Measurements from ENCODE around the gene TENT4B.

TENT4B gene

DNA sequence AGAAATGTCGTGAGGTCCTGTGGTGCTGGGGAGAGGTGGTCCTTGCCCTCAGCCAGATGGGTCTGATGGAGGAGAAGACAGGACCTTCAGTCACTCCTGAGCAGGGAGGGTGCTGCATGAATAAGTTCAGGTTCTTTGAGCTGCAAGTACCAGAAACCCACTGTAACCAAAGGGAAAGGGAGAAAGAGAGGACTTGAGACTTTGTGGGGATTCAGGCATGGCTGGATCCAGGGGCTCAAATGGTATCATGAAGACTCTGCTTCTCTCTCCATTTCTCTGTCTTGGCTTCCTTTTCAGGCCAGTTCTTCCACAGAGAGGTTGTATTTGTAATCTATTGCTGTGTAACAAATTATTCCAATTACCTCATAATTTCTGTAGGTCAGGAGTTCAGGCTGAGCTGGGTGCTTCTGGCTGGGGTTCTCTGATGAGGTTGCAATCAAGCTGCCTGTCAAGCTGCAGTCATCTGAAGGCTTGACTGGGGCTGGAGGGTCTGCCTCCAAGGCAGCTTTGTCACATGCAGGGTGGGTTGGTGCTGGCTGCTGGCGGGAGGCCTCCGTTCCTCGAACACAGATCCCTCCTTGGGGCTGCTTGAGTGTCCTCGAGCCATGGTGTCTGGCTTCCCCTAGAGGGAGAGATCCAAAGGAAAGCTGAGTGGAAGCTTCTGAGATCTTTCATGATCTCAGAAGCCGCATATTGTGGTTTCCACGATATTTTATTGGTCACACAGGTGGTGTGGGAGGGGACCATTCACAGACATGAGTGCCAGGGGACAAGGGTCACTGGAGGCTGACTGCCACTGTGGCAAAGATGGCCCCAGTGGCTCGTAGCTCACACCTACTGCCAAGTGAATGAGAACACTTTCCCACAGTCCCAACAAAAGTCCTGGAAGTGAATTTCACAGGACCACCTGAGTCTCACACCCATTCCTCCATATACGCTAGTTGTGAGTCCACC lies 107.4 kb downstream of the TENT4B start:
- no peak for DNase-seq

- DNase-seq = no peak
Observed at GRCh38 chr16:50261160-50261706, 108.1 kb downstream of the TENT4B start.

GRCh38 chr16:50261707-50262235 lies 108.7 kb downstream of the TENT4B start:
- DNase-seq = no peak

DNA sequence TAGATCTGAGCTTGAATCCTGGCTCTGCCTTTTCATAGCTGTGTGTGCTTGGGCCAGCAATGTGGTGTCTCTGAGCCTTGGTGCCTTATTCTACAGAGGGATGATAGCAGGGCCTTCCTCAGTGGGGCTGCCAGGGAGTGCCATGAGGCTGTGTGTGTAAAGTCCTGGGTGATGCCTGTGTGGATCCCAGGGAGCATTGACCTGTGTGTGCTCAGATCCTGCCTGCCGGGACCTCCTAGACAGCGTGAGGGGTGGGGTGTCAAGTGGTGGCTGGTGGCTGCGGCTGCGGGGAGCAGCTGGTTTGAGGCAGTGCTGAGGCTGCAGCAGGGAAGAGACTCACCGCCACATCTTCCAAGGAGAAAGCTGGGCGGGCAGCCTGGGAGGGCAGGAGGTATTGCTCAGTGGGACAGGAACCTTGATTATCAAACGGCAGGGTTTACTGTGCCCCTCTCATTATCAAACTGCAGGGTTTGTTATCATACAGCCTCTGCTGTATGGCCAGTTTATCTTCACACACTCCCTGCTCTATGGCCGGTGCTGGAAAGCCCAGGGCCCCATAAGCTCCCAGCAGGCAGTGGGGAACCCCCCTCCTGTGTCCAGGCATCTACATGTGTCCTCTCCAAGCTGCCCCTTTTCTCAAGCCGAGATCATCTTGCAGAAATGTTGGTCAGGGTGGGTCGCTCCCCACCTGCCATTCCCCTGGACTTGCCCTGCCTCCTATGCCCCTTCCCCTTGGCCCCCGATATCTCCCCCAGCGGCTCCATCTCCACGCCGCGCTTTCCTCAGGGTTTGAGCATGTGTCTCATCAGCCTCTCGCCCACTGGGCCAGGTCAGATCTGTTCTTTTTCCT lies 110.2 kb downstream of the TENT4B start:
- DNase-seq = no peak

DNA sequence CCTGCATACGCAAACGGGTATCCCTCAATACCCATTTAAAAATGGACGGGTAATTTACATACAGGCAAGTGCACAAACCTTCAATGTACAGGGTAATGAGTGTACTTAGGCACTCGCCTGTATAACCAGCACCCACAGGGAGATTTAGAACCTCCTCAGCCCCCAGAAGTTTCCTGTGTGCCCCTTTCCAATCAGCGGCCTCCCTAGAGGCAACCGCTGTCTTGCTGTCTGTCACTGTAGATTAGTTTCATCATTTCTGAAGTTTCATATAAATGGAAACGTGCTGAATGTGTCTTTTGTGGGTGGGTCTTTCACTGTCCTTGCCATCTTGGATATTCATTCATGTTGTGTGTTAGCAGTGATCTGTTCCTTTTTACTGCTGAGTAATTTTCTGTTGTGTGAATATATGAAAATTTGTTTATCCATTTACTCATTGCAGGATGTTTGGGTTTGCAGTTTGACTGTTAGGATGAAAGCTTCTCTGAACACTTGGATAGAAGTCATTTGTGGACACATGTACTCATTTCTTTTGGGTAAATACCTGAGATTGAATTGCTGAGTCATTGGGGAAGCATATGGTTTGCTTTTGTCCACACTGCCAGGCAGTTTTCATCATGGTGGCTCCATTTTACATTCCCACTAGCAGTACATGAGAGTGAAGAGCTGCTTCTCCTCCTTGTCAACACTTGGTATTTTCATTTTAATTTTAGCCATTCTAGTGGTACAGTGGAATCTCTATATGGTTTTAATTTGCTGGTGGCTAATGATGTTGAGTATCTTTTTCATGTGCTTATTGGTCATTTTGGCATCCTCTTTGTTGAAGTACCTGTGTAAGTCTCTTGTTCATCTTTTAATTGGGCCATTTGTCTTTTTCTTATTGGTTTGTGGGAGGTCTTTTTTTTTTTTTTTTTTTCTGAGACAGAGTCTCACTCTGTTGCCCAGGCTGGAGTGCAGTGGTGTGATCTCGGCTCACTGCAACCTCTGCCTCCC lies 111.1 kb downstream of the TENT4B start:
- no peak for DNase-seq

GRCh38 chr16:50265260-50265659 lies 112.2 kb downstream of the TENT4B start:
- no peak for DNase-seq

DNA sequence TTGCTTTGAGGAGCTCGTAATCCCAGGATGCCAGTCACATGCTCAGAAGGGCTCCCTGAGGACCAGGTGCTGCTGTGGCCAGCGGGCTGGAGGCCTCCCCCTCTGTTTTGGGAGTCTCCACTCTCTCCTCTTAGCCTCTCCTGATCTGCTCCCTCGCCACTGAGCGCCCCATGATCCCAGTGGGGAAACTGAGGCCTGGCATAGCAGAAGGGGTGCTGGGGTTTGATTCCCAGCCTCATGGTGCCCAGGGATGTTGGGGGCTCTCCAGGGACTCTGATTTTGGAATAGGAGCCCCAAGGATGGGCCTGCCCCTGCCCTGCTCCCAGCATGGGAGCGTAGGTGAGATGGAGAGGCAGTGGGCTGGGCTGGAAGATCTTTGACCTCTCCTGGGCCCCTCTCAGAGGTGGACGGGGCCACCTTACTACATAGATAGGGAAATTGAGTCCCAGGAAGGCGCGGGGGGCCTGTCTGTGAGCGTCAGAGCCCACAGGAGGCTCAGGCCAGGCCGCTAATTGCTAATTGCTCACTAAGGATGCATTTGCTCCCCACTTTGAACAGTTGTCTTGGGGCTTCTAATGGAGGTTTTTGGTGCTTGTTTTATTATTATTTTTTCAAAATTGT lies 112.7 kb downstream of the TENT4B start:
- DNase-seq = no peak

- DNase-seq = no peak
Observed at GRCh38 chr16:50266337-50267091, 113.4 kb downstream of the TENT4B start, which contains the start of gene ADCY7. TSS of gene ADCY7 (plus strand) at chr16:50266551. CDS start at chr16:50288180, 21,629 bp downstream.

- no peak for DNase-seq
Observed at GRCh38 chr16:50267151-50267631, 114.1 kb downstream of the TENT4B start.

GRCh38 chr16:50267651-50268050 lies 114.5 kb downstream of the TENT4B start:
- DNase-seq = no peak

DNA sequence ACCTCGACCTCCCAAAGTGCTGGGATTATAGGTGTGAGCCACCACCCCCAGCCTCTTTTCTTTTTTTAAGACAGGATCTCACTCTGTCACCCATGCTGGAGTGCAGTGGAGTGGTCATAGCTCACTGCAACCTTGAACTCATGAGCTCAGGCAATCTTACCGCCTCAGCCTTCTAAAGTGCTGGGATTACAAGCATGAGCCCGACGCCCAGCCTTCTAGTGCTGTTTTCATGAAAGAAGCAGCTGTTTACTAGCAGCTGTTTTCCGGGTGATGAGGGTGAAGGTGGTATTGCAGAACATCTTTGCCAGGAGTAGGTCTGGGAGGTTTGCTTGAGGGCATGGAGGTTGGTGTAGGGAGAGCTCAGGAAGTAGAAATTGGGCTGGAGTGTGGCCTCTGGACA lies 115.2 kb downstream of the TENT4B start:
- DNase-seq = no peak

DNA sequence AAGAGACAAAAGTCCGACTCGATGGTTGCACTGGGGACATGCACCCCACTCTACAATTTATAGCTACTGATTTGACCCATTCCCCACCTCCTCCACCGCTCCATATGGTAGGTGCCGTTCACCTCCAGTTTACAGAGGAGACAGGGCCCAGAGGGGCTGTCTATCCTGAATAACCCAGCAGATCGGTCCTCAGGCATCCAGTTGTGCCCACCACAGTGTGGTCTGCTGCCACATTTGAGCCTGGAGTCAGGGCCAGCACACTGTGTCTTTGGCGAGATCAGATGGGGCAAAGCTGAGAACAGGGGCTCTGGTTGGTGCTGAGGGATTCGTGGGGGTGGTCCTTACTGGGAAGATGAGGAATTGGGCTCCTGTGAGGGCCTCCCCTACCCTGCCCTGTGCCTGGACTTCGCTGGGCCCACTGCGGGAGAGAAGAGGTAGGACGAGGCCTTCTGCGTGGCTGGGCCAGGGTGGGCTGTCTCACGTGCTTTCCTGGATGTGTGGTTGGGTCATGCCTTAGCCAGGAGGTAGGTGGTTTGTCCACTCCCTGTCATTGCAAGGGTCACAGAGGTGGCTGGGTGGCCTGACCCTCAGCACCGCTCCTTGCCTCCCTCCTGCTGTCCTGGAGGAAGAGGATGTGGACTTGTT lies 116.1 kb downstream of the TENT4B start:
- DNase-seq = no peak

- no peak for DNase-seq
Observed at GRCh38 chr16:50269769-50270509, 116.8 kb downstream of the TENT4B start.

DNA sequence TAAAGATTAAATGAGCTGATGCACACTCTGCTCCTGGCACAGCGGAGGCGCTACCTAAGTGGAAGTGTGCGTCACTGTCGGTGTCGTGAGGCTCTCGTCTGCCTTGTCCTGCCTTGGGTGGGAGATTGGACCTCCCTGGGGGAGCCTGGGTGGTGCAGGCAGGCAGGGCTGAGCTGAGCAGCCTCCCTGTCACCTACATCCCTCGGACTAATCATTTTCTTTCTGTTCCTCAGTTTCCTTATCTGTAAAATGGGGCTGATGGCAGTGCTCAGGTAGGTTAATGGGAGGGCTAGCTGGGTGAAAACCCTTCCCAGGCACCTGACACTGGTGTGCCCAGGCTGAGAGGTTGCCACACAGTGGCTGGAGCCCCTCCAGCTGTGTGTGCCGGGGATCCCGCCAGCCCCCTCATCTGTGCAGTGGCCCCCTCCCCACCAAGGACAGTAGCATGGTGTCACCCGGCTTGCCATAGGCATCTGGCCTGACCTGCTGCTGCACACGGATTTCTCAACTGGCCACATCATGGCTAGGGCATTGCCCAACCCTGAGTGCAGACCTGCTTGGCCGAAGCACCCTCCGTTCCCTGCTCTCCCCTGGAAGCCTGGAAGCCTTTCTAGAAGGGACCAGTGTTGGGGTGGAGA lies 117.5 kb downstream of the TENT4B start:
- no peak for DNase-seq

- DNase-seq = no peak
Observed at GRCh38 chr16:50271148-50272041, 118.3 kb downstream of the TENT4B start.

- no peak for DNase-seq
Observed at GRCh38 chr16:50272111-50272571, 119.0 kb downstream of the TENT4B start.

GRCh38 chr16:50272687-50273381 lies 119.7 kb downstream of the TENT4B start:
- no peak for DNase-seq
